ENCODE results near the gene RARRES2. TPM values are rescaled to one million over a fixed set of nuclear protein-coding genes. Genes with fewer than 3 reads are reported as not detected.
"Not testable (repeated sequence)": the region's sequence is repeated elsewhere in the genome, so short reads cannot be mapped to it uniquely, and the experiment has no call there.

Gene RARRES2
- total RNA-seq, 2 experiments from 2014 or later = not detected

DNA sequence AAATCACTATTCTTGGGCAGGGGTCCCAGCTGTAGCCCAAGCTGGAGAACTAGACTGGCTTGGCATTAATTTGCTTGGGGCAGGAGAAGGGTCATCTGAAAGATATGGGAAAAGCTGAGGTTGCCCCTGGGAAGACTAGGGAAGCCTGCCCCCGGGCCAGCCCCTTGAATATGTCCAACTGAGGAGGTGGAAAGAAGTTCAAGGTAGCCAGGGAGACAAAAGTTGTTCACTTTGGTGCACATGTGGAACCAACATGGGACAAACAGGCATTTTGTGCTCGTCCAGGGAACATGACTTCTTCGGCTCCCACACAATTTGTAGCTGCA, 19.7 kb downstream of the RARRES2 start:
- ChIA-PET POLR2A (no interaction called here), CTCF (ENCODE audit: unreplicated experiment) (no interaction called here)
- Histone ChIP-seq H3K4me2 (ENCODE audit: low read length) (no peak overlapping the region), H3K36me3 (ENCODE audit: insufficient read depth, low read length) (no peaks in the 10 kb centered on the region), H3K4me1 (ENCODE audit: insufficient read depth, low read length, poor library complexity, severe bottlenecking) (no peaks in the 10 kb centered on the region), H3K27ac (ENCODE audit: low read depth, low read length, poor library complexity, severe bottlenecking) (no peak overlapping the region), H3K9me2 (ENCODE audit: insufficient read depth, low read length) (no peaks in the 10 kb centered on the region), H3K9me3 (ENCODE audit: low read length) (no peaks in the 10 kb centered on the region), H3K79me2 (ENCODE audit: insufficient read depth, low read depth, low read length) (no peaks in the 10 kb centered on the region), H2AFZ (ENCODE audit: low read length) (no peak overlapping the region), H3K4me3 (ENCODE audit: low read depth, low read length, poor library complexity, severe bottlenecking) (no peak overlapping the region), H4K20me1 (ENCODE audit: insufficient read depth, low read length) (no peaks in the 10 kb centered on the region)
- intact Hi-C loops (cut with micrococcal nuclease; ENCODE audit: unreplicated experiment) = no loop called here
- TF ChIP-seq, protein P1, sequence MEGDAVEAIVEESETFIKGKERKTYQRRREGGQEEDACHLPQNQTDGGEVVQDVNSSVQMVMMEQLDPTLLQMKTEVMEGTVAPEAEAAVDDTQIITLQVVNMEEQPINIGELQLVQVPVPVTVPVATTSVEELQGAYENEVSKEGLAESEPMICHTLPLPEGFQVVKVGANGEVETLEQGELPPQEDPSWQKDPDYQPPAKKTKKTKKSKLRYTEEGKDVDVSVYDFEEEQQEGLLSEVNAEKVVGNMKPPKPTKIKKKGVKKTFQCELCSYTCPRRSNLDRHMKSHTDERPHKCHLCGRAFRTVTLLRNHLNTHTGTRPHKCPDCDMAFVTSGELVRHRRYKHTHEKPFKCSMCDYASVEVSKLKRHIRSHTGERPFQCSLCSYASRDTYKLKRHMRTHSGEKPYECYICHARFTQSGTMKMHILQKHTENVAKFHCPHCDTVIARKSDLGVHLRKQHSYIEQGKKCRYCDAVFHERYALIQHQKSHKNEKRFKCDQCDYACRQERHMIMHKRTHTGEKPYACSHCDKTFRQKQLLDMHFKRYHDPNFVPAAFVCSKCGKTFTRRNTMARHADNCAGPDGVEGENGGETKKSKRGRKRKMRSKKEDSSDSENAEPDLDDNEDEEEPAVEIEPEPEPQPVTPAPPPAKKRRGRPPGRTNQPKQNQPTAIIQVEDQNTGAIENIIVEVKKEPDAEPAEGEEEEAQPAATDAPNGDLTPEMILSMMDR (conservative IDR thresholded peaks at IDR 0.05; ENCODE audit: low read length) = no peak
- no TSS peak for BruUV-seq (replicated peaks)
- DNase-seq (ENCODE audit: low spot score) = no peak

DNA sequence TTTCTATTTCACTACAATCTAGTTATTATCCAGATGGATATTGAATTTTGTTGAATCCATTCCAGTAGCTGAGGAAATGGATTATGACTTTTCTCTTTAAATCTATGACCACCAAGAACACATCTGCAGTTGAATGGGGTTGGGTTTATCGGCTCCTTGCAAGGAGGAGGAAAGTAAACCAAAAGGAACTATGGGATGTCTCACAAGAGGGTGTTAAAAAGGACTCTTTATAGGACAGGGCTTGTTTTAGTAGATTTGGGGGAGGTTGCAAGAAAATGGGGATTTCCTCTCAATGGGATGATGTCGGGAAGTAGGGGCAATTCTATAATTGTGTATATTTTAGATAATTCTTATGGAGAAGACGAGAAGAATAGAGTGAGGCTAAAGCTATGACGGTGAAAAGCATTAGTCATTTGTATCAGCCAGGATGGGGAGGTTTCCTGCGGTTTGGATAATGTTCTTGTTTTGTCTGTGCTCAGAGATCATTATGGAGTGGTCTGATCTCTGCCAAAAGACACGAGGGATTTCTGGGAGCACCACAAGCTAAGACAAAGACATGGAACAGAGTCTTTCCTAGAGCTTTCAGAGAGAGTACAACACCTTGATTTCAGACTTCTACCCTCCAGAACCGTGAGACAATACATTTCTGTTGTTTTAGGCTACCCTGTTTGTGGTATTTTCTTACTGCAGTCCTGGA, 23.5 kb downstream of the RARRES2 start:
- H3K4me1 ChIP-seq (ENCODE audit: insufficient read depth, low read length, poor library complexity, severe bottlenecking) = no peaks in the 10 kb centered on the region
- no peak for DNase-seq (ENCODE audit: low spot score)
- H3K9me2 ChIP-seq (ENCODE audit: insufficient read depth, low read length) = no peaks in the 10 kb centered on the region
- TF ChIP-seq, protein P1 (conservative IDR thresholded peaks at IDR 0.05; ENCODE audit: low read length) = no peak
- TF ChIP-seq EZH2phosphoT487 (IDR thresholded peaks at IDR 0.05; ENCODE audit: borderline replicate concordance, low read depth, low read length) = no peak
- H3K4me2 ChIP-seq (ENCODE audit: low read length) = no peak overlapping the region
- H4K20me1 ChIP-seq (ENCODE audit: insufficient read depth, low read length) = no peaks in the 10 kb centered on the region
- ChIA-PET CTCF (ENCODE audit: unreplicated experiment) (no interaction called here), POLR2A (no interaction called here)
- no peak overlapping the region for H3K4me3 ChIP-seq (ENCODE audit: low read depth, low read length, poor library complexity, severe bottlenecking)
- H3K36me3 ChIP-seq (ENCODE audit: insufficient read depth, low read length) = no peaks in the 10 kb centered on the region
- H3K9me3 ChIP-seq (ENCODE audit: low read length) = no peaks in the 10 kb centered on the region
- H2AFZ ChIP-seq (ENCODE audit: low read length) = no peak overlapping the region
- intact Hi-C loops (cut with micrococcal nuclease; ENCODE audit: unreplicated experiment) = no loop called here
- no TSS peak for BruUV-seq (replicated peaks)
- no peak overlapping the region for H3K27ac ChIP-seq (ENCODE audit: low read depth, low read length, poor library complexity, severe bottlenecking)
- no peaks in the 10 kb centered on the region for H3K79me2 ChIP-seq (ENCODE audit: insufficient read depth, low read depth, low read length)

DNA sequence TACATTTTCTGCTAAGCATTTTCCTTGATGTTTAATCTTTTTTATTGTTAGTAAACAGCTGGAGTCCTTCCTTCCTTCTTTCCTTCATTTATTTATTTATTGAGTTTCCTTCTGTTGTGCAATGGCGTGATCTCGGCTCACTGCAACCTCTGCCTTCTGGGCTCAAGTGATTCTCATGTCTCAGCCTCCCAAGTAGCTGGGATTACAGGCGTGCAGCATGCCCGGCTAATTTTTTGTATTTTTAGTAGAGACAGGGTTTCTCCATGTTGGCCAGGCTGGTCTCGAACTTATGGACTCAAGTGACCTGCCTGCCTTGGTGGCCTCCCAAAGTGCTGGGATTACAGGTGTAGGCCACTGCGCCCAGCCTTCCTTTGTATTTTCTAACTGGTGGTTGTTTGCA, 24.4 kb downstream of the RARRES2 start:
- H3K27ac ChIP-seq (ENCODE audit: low read depth, low read length, poor library complexity, severe bottlenecking); H2AFZ ChIP-seq (ENCODE audit: low read length); H3K4me2 ChIP-seq (ENCODE audit: low read length); H4K20me1 ChIP-seq (ENCODE audit: insufficient read depth, low read length); BruUV-seq (replicated peaks); H3K9me2 ChIP-seq (ENCODE audit: insufficient read depth, low read length); POLR2A ChIA-PET; H3K9me3 ChIP-seq (ENCODE audit: low read length); H3K79me2 ChIP-seq (ENCODE audit: insufficient read depth, low read depth, low read length); H3K36me3 ChIP-seq (ENCODE audit: insufficient read depth, low read length); H3K4me3 ChIP-seq (ENCODE audit: low read depth, low read length, poor library complexity, severe bottlenecking); intact Hi-C loops (cut with micrococcal nuclease; ENCODE audit: unreplicated experiment); DNase-seq (ENCODE audit: low spot score); H3K4me1 ChIP-seq (ENCODE audit: insufficient read depth, low read length, poor library complexity, severe bottlenecking); CTCF ChIA-PET (ENCODE audit: unreplicated experiment): not testable (repeated sequence)

Data from OCI-LY7 (cell line).